Measurements from ENCODE around the gene INPP5A. TPM values are rescaled to one million over a fixed set of nuclear protein-coding genes. Genes with fewer than 3 reads are reported as not detected.

INPP5A gene
- total and polyA plus RNA-seq, 10 donors, result 11.1 to 41.3 (median 30.8) TPM

GRCh38 chr10:132774181-132774901 is 236.8 kb downstream of the INPP5A start:
- H3K27ac ChIP-seq, result no peak overlapping the region
- no peaks in the 10 kb centered on the region for H3K27me3 ChIP-seq (replicated peaks in 1 of 7)
- H3K4me3 ChIP-seq, result no peak overlapping the region
- no peak for DNase-seq
- WGBS, 5 donors, result 86 to 93% (median 90%) methylated on average over 28 to 29 of the region's 29 CpGs
- TF ChIP-seq POLR2AphosphoS5 (IDR thresholded peaks at IDR 0.05) (no peak), POLR2A (IDR thresholded peaks at IDR 0.05) (no peak), CTCF (IDR thresholded peaks at IDR 0.05 in 8 of 11, conservative IDR thresholded peaks at IDR 0.05 in 3 of 11) (no peak)
- H3K36me3 ChIP-seq, result peaks cover 0 to 86% (median 36%) of the 10 kb centered on the region in 6 donors
- intact Hi-C loops (cut with DNase I; ENCODE audit: low total_unique reads), result no loop called here
- peaks cover 0 to 2% (median 0%) of the 10 kb centered on the region in 8 donors for H3K9me3 ChIP-seq
- no peaks in the 10 kb centered on the region for H3K4me1 ChIP-seq

GRCh38 chr10:132774902-132775863 is 237.6 kb downstream of the INPP5A start:
- WGBS, 5 donors, result 84 to 93% (median 90%) methylated on average over 13 to 22 of the region's 22 CpGs

GRCh38 chr10:132776186-132776585 is 238.6 kb downstream of the INPP5A start:
- H3K9me3 ChIP-seq, result no peaks in the 10 kb centered on the region
- peaks cover 0 to 86% (median 41%) of the 10 kb centered on the region in 6 donors for H3K36me3 ChIP-seq
- DNase-seq, result no peak
- no peak overlapping the region for H3K27ac ChIP-seq
- intact Hi-C loops (cut with DNase I; ENCODE audit: low total_unique reads), result no loop called here
- 92 to 98% (median 94%) methylated on average over 12 to 18 of the region's 18 CpGs for WGBS, 5 donors
- no peaks in the 10 kb centered on the region for H3K4me1 ChIP-seq
- TF ChIP-seq CTCF (IDR thresholded peaks at IDR 0.05 in 8 of 11, conservative IDR thresholded peaks at IDR 0.05 in 3 of 11) (no peak), POLR2AphosphoS5 (IDR thresholded peaks at IDR 0.05) (no peak), POLR2A (IDR thresholded peaks at IDR 0.05) (no peak)
- no peaks in the 10 kb centered on the region for H3K27me3 ChIP-seq (replicated peaks in 1 of 7)
- H3K4me3 ChIP-seq, result no peak overlapping the region

More at GRCh38 chr10:132774902-132775863, 237.6 kb downstream of the INPP5A start:
- intact Hi-C loops (cut with DNase I; ENCODE audit: low total_unique reads), result no loop called here
- Histone ChIP-seq H3K4me1 (no peaks in the 10 kb centered on the region), H3K36me3 (peaks cover 0 to 86% (median 40%) of the 10 kb centered on the region in 6 donors), H3K27me3 (replicated peaks in 1 of 7) (no peaks in the 10 kb centered on the region), H3K4me3 (no peak overlapping the region), H3K27ac (no peak overlapping the region), H3K9me3 (no peaks in the 10 kb centered on the region)
- no peak for DNase-seq
- no peak for TF ChIP-seq CTCF (IDR thresholded peaks at IDR 0.05 in 8 of 11, conservative IDR thresholded peaks at IDR 0.05 in 3 of 11)
- no peak for TF ChIP-seq POLR2AphosphoS5 (IDR thresholded peaks at IDR 0.05)
- no peak for TF ChIP-seq POLR2A (IDR thresholded peaks at IDR 0.05)
